H1 (cell line): ENCODE data around the gene LCA5L.

Experiments used
- BACH1 ChIP-seq: IDR thresholded peaks from 2 replicates; pipeline ENCODE4 v1.6.1; 2012; ENCODE audit warnings: low read length, improper control_type of control experiment
- CREB1 ChIP-seq: IDR thresholded peaks from 2 replicates; pipeline ENCODE4 v1.6.1; 2012; ENCODE audit warnings: inconsistent platforms
- EZH2 ChIP-seq: fragments of 200-600 bp; sonication (generic); IDR thresholded peaks from 2 replicates; pipeline ENCODE4 v1.7.1; 2012; ENCODE audit warnings: low read depth, mild to moderate bottlenecking, moderate library complexity, low read length, inconsistent platforms; ENCODE audit not compliant: severe bottlenecking
- HDAC2 ChIP-seq, 2 experiments: fragments of 300-600 bp in 1 of 2; sonication (generic) in 1 of 2; IDR thresholded peaks; 2 replicates each; pipeline ENCODE4 v1.6.1; 2011 to 2012; ENCODE audit warnings: low read depth in 2 of 2, low read length in 2 of 2, mild to moderate bottlenecking in 2 of 2, moderate library complexity in 2 of 2, borderline replicate concordance in 1 of 2, inconsistent platforms in 1 of 2
- KDM4A ChIP-seq: IDR thresholded peaks from one replicate; pipeline ENCODE4 v1.7.1; 2012; ENCODE audit warnings: low read depth, mild to moderate bottlenecking, moderate library complexity, low read length, inconsistent platforms; ENCODE audit not compliant: severe bottlenecking
- MAFK ChIP-seq: IDR thresholded peaks from 2 replicates; pipeline ENCODE4 v1.6.1; 2012; ENCODE audit warnings: low read depth, mild to moderate bottlenecking, improper control_type of control experiment, low read length
- PHF8 ChIP-seq: fragments of 200-600 bp; sonication (generic); conservative IDR thresholded peaks from 2 replicates; pipeline ENCODE4 v1.7.1; 2012; ENCODE audit warnings: low read depth, mild to moderate bottlenecking, inconsistent platforms, low read length, moderate library complexity
- POLR2A ChIP-seq, 2 experiments: IDR thresholded peaks; 1 replicate in 1 of 2; 2 replicates in 1 of 2; pipeline ENCODE4 v1.6.1; 2011; ENCODE audit warnings: low read depth in 2 of 2, low read length in 2 of 2, mild to moderate bottlenecking in 2 of 2; ENCODE audit errors: control extremely low read depth in 1 of 2
- RNF2 ChIP-seq: fragments of 200-900, 300-1000 bp; sonication (generic); IDR thresholded peaks from 2 replicates; pipeline ENCODE4 v1.7.1; 2016; ENCODE audit warnings: borderline replicate concordance, low read depth, mild to moderate bottlenecking, antibody characterized with exemption, low read length; ENCODE audit not compliant: poor library complexity, severe bottlenecking; ENCODE audit errors: missing control alignments
- SP2 ChIP-seq: IDR thresholded peaks from 2 replicates; pipeline ENCODE4 v1.6.1; 2012; ENCODE audit warnings: mild to moderate bottlenecking, low read length, inconsistent platforms
- SUZ12 ChIP-seq: fragments of 200-600 bp; sonication (generic); IDR thresholded peaks from 2 replicates; pipeline ENCODE4 v1.6.1; 2012; ENCODE audit warnings: mild to moderate bottlenecking, inconsistent platforms, low read length, moderate library complexity, mixed read lengths
- ZNF274 ChIP-seq: IDR thresholded peaks from 2 replicates; pipeline ENCODE4 v1.7.0; 2012; ENCODE audit warnings: low read length, borderline replicate concordance; ENCODE audit errors: extremely low read depth
- TF ChIP-seq, protein P1 (sequence below), 3 experiments: IDR thresholded peaks; 1 replicate in 2 of 3; 2 replicates in 1 of 3; pipeline versions ENCODE4 v1.5.1 to v1.6.1; 2011; ENCODE audit warnings: low read length in 3 of 3, mild to moderate bottlenecking in 3 of 3, inconsistent platforms in 2 of 3, low read depth in 1 of 3, moderate library complexity in 1 of 3; ENCODE audit not compliant: insufficient read depth in 1 of 3; ENCODE audit errors: control extremely low read depth in 1 of 3

DNA sequence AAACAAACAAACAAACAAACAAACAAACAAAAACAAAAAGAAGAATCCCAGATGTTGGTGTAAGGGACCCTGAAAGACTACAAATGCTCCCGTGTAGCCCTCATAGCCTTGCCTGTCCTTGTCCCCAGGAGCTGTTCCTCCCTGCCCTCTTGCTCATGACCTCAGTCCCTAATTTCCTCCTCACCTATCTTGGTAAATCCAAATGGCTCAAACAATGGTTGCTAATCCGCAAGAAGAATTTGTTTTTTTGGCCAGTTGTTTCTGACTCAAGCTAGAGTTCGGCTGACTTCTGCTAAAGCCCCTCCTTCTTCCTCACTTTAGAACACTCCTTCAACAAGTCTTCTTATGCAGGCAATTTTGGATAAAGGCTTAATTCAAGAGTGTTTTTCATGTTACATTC, 15.6 kb downstream of the LCA5L start:
- TF ChIP-seq, protein P1, sequence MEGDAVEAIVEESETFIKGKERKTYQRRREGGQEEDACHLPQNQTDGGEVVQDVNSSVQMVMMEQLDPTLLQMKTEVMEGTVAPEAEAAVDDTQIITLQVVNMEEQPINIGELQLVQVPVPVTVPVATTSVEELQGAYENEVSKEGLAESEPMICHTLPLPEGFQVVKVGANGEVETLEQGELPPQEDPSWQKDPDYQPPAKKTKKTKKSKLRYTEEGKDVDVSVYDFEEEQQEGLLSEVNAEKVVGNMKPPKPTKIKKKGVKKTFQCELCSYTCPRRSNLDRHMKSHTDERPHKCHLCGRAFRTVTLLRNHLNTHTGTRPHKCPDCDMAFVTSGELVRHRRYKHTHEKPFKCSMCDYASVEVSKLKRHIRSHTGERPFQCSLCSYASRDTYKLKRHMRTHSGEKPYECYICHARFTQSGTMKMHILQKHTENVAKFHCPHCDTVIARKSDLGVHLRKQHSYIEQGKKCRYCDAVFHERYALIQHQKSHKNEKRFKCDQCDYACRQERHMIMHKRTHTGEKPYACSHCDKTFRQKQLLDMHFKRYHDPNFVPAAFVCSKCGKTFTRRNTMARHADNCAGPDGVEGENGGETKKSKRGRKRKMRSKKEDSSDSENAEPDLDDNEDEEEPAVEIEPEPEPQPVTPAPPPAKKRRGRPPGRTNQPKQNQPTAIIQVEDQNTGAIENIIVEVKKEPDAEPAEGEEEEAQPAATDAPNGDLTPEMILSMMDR (IDR thresholded peaks at IDR 0.05; ENCODE audit: control extremely low read depth in 1 of 3, insufficient read depth in 1 of 3, low read depth in 1 of 3, low read length in 3 of 3) = no peak
- TF ChIP-seq HDAC2 (IDR thresholded peaks at IDR 0.05; ENCODE audit: borderline replicate concordance in 1 of 2, low read depth in 2 of 2, low read length in 2 of 2) (no peak), SP2 (no peak), PHF8 (no peak), RNF2 (no peak), MAFK (no peak), POLR2A (IDR thresholded peaks at IDR 0.05; ENCODE audit: control extremely low read depth in 1 of 2, low read depth in 2 of 2, low read length in 2 of 2) (no peak), ZNF274 (no peak), KDM4A (no peak), CREB1 (no peak), BACH1 (no peak), SUZ12 (no peak), EZH2 (no peak)
